ENCODE results near the gene KCTD13.
"Not testable (repeated sequence)": the region's sequence is repeated elsewhere in the genome, so short reads cannot be mapped to it uniquely, and the experiment has no call there.

Gene KCTD13

GRCh38 chr16:29906520-29907244, 19.3 kb downstream of the KCTD13 start:
- DNase-seq: no peak

- no peak for DNase-seq
These were observed 20.4 kb downstream of the KCTD13 start for GRCh38 chr16:29905668-29906067.

- no peak for DNase-seq
These were observed 21.1 kb downstream of the KCTD13 start for GRCh38 chr16:29904947-29905346.

GRCh38 chr16:29903590-29903989, 22.4 kb downstream of the KCTD13 start:
- DNase-seq: no peak

- no peak for DNase-seq
These were observed 24.4 kb downstream of the KCTD13 start for GRCh38 chr16:29901607-29901945.

- DNase-seq: no peak
These were observed 25.0 kb downstream of the KCTD13 start for GRCh38 chr16:29900888-29901606.

GRCh38 chr16:29900102-29900887, 25.7 kb downstream of the KCTD13 start, which contains the start of gene ASPHD1:
Gene ASPHD1, plus strand, starts transcription at chr16:29900488. Its CDS starts 484 bp downstream, at chr16:29900972.
- peak; percentile 56 for DNase-seq

GRCh38 chr16:29899516-29900101, 26.4 kb downstream of the KCTD13 start, which contains the start of gene SEZ6L2:
Gene SEZ6L2, minus strand, starts transcription at chr16:29899550. Its CDS starts 531 bp downstream, at chr16:29899019.
- DNase-seq: peak; percentile 88

GRCh38 chr16:29898804-29899515, 27.1 kb downstream of the KCTD13 start:
- DNase-seq: no peak

- no peak for DNase-seq
These were observed 27.8 kb downstream of the KCTD13 start for GRCh38 chr16:29898135-29898803.

GRCh38 chr16:29897333-29897732, 28.7 kb downstream of the KCTD13 start:
- no peak for DNase-seq

- DNase-seq: no peak
These were observed 29.2 kb downstream of the KCTD13 start for GRCh38 chr16:29896841-29897240.

- no peak for DNase-seq
These were observed 31.7 kb downstream of the KCTD13 start for GRCh38 chr16:29894352-29894751.

GRCh38 chr16:29893553-29893952, 32.5 kb downstream of the KCTD13 start:
- no peak for DNase-seq

GRCh38 chr16:29892458-29892813, 33.6 kb downstream of the KCTD13 start:
- peak; percentile 69 for DNase-seq

- DNase-seq: peak; percentile 88
These were observed 34.2 kb downstream of the KCTD13 start for GRCh38 chr16:29891525-29892457.

- not testable (repeated sequence) for DNase-seq
These were observed 36.7 kb downstream of the KCTD13 start for GRCh38 chr16:29889372-29889771.

GRCh38 chr16:29883987-29884386, 42.0 kb downstream of the KCTD13 start:
- DNase-seq: no peak

GRCh38 chr16:29881050-29881449, 45.0 kb downstream of the KCTD13 start:
- no peak for DNase-seq

GRCh38 chr16:29878172-29878571, 47.9 kb downstream of the KCTD13 start:
- no peak for DNase-seq

Data from MV-4-11 (cell line).